ENCODE results near the gene MED27. TPM values are rescaled to one million over a fixed set of nuclear protein-coding genes. Genes with fewer than 3 reads are reported as not detected.

Gene MED27
- total and polyA plus RNA-seq, 9 of the 15 experiments (the other 6 are each of a cell fraction or from before 2014, with no cell fraction given): 24.4 to 91.0 (median 36.1) TPM

GRCh38 chr9:131971482-131972074, 108.1 kb downstream of the MED27 start:
- FAIRE-seq (no peak), ATAC-seq (no peak), DNase-seq (ENCODE audit: extremely low read depth in 1 of 4, low spot score in 3 of 4) (no peak)
- Histone ChIP-seq H3K27ac (ENCODE audit: extremely low read depth, low read depth, low read length) (no peak overlapping the region), H3K9ac (ENCODE audit: insufficient read depth in 1 of 2, low read depth in 2 of 2, low read length in 2 of 2) (no peak overlapping the region), H3K9me1 (ENCODE audit: control insufficient read depth, insufficient read depth, low read length) (no peaks in the 10 kb centered on the region), H3K9me3 (replicated peaks; ENCODE audit: control insufficient read depth, insufficient read depth, low read depth, low read length) (no peaks in the 10 kb centered on the region), H3K4me1 (replicated peaks in 1 of 2; ENCODE audit: control insufficient read depth in 2 of 2, insufficient read depth in 2 of 2, low read length in 2 of 2) (peaks cover 0 to 4% of the 10 kb centered on the region in 2 experiments; a peak in 1 of 5 replicates), H3K79me2 (ENCODE audit: control insufficient read depth, insufficient read depth, low read length) (no peaks in the 10 kb centered on the region), H3K36me3 (ENCODE audit: control insufficient read depth, insufficient read depth, low read length) (no peaks in the 10 kb centered on the region), H4K20me1 (replicated peaks; ENCODE audit: control insufficient read depth, insufficient read depth, low read length) (no peaks in the 10 kb centered on the region), H3K4me3 (no peak overlapping the region), H3K27me3 (ENCODE audit: control insufficient read depth in 2 of 2, insufficient read depth in 2 of 2, low read length in 2 of 2) (no peaks in the 10 kb centered on the region), H3K4me2 (ENCODE audit: insufficient read depth, low read length) (no peak overlapping the region), H2AFZ (ENCODE audit: low read depth, low read length) (no peak overlapping the region)
- BruUV-seq (replicated peaks): no TSS peak
- POLR2A ChIA-PET: no interaction called here
- TF ChIP-seq ZC3H8 (IDR thresholded peaks at IDR 0.05): no peak
- TF ChIP-seq MYNN (IDR thresholded peaks at IDR 0.05): no peak
- no peak for TF ChIP-seq MYNN (CRISPR knock-in tag; IDR thresholded peaks at IDR 0.05)
- no peak for TF ChIP-seq TCFL5 (CRISPR knock-in tag; conservative IDR thresholded peaks at IDR 0.05)
- WGBS (ENCODE audit: insufficient coverage, low coverage, missing lambda C conversion rate): 44% methylated on average over 6 of the region's 6 CpGs
- in situ Hi-C loops (cut with MboI) (no loop called here), intact Hi-C loops (cut with micrococcal nuclease) (no loop called here)
- CTCF ChIA-PET (ENCODE audit: low intra/inter-chr PET ratio): no interaction called here

DNA sequence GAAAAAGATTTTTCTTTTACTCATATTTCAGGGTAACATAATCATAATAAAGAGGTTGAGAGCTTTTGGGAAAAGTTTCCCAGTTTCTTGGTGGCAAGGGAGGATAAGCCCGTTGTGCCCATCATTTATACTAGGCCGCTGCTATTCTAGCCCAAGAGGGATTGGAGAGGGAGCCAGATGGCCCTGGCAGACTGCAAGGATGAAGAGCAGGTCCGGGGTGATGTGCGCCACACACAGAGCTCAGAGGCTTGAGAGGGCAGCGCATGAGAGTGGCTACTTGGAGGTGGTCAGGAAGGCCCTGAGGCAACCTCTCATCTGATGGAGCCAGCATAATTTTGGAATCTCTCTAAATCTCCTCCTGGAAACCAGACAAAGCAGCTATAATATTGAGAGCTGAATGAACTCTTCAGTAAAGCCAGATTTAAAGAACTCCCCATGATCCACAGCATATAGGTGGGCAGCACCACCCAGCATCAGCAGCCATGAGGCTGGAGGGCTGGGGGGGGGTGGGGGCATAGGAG, 110.1 kb downstream of the MED27 start:
- Histone ChIP-seq H3K4me3 (no peak overlapping the region), H3K9me1 (ENCODE audit: control insufficient read depth, insufficient read depth, low read length) (no peaks in the 10 kb centered on the region), H3K36me3 (ENCODE audit: control insufficient read depth, insufficient read depth, low read length) (no peaks in the 10 kb centered on the region), H3K4me1 (replicated peaks in 1 of 2; ENCODE audit: control insufficient read depth in 2 of 2, insufficient read depth in 2 of 2, low read length in 2 of 2) (peaks cover 0 to 4% of the 10 kb centered on the region in 2 experiments; a peak in 1 of 5 replicates), H3K79me2 (ENCODE audit: control insufficient read depth, insufficient read depth, low read length) (no peaks in the 10 kb centered on the region), H3K9ac (ENCODE audit: insufficient read depth in 1 of 2, low read depth in 2 of 2, low read length in 2 of 2) (0 out of 4 replicates have a peak overlapping the region, but pooled peaks of 1 of the 2 experiments have one; percentile 55), H2AFZ (ENCODE audit: low read depth, low read length) (no peak overlapping the region), H3K27ac (ENCODE audit: extremely low read depth, low read depth, low read length) (no peak overlapping the region), H4K20me1 (replicated peaks; ENCODE audit: control insufficient read depth, insufficient read depth, low read length) (no peaks in the 10 kb centered on the region), H3K9me3 (replicated peaks; ENCODE audit: control insufficient read depth, insufficient read depth, low read depth, low read length) (no peaks in the 10 kb centered on the region), H3K27me3 (ENCODE audit: control insufficient read depth in 2 of 2, insufficient read depth in 2 of 2, low read length in 2 of 2) (no peaks in the 10 kb centered on the region), H3K4me2 (ENCODE audit: insufficient read depth, low read length) (no peak overlapping the region)
- in situ Hi-C loops (cut with MboI): no loop called here
- no TSS peak for BruUV-seq (replicated peaks)
- ChIA-PET POLR2A (interaction anchor here (0.9 kb wide), 1 partner anchor 12 kb away, joined by 3 read pairs; no protein-coding TSS in a partner anchor), CTCF (ENCODE audit: low intra/inter-chr PET ratio) (no interaction called here)
- DNase-seq (ENCODE audit: extremely low read depth in 1 of 4, low spot score in 3 of 4): no peak
- no peak for ATAC-seq
- intact Hi-C loops (cut with micrococcal nuclease): no loop called here
- WGBS (ENCODE audit: insufficient coverage, low coverage, missing lambda C conversion rate): 75% methylated on average over 5 of the region's 5 CpGs
- no peak for FAIRE-seq
- no peak for TF ChIP-seq RBM14 (IDR thresholded peaks at IDR 0.05; ENCODE audit: borderline replicate concordance, insufficient read depth, low read depth, low read length)
- no peak for TF ChIP-seq CHD4 (IDR thresholded peaks at IDR 0.05; ENCODE audit: insufficient read depth, insufficient replicate concordance, low read depth, low read length, poor library complexity, severe bottlenecking)
- no peak for TF ChIP-seq CTCFL (IDR thresholded peaks at IDR 0.05; ENCODE audit: borderline replicate concordance, insufficient read depth, low read depth, low read length, poor library complexity, severe bottlenecking)
- no peak for TF ChIP-seq MCM3 (IDR thresholded peaks at IDR 0.05)
- TF ChIP-seq, protein P1, sequence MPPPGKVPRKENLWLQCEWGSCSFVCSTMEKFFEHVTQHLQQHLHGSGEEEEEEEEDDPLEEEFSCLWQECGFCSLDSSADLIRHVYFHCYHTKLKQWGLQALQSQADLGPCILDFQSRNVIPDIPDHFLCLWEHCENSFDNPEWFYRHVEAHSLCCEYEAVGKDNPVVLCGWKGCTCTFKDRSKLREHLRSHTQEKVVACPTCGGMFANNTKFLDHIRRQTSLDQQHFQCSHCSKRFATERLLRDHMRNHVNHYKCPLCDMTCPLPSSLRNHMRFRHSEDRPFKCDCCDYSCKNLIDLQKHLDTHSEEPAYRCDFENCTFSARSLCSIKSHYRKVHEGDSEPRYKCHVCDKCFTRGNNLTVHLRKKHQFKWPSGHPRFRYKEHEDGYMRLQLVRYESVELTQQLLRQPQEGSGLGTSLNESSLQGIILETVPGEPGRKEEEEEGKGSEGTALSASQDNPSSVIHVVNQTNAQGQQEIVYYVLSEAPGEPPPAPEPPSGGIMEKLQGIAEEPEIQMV (tag; conservative IDR thresholded peaks at IDR 0.05; ENCODE audit: low read depth): no peak
- no peak for TF ChIP-seq ASH1L (IDR thresholded peaks at IDR 0.05; ENCODE audit: borderline replicate concordance, low read depth, partially characterized antibody)
- no peak for TF ChIP-seq PTTG1 (tag; IDR thresholded peaks at IDR 0.05; ENCODE audit: low read depth)

All from K562 (cell line).